Epithelial cell of esophagus (primary cell): ENCODE measurements around the gene IRF9.
"Not testable (repeated sequence)": the region's sequence is repeated elsewhere in the genome, so short reads cannot be mapped to it uniquely, and the experiment has no call there.

Experiments
- DNase-seq: peaks from one replicate; pipeline ENCODE4 v3.0.0; 2010; ENCODE audit warnings: low read depth
- H3K4me3 ChIP-seq: 2 replicates; pipeline ENCODE4 v1.5.1; 2011; ENCODE audit warnings: mild to moderate bottlenecking, low read length, control low read depth
- CTCF ChIP-seq: IDR thresholded peaks from 2 replicates; pipeline ENCODE4 v1.5.1; 2011; ENCODE audit warnings: low read depth, mild to moderate bottlenecking, low read length, control low read depth, inconsistent platforms; ENCODE audit not compliant: insufficient read depth; ENCODE audit errors: missing control alignments

The IRF9 gene

GRCh38 chr14:24194186-24194872, 33.3 kb downstream of the IRF9 start:
- peak overlapping the region; percentile 92 for H3K4me3 ChIP-seq
- no peak for TF ChIP-seq CTCF
- DNase-seq, result no peak

GRCh38 chr14:24194873-24195185, 33.8 kb downstream of the IRF9 start:
- no peak for DNase-seq
- peak overlapping the region; percentile 92 for H3K4me3 ChIP-seq
- TF ChIP-seq CTCF, result no peak

GRCh38 chr14:24195186-24196070, 34.4 kb downstream of the IRF9 start, which contains the start of gene TM9SF1:
Gene TM9SF1 (minus strand): TSS chr14:24195441. CDS start chr14:24195019, 422 bp downstream.
- TF ChIP-seq CTCF, result no peak
- DNase-seq, result peak; percentile 87
- peak within 1 kb of the TSS; percentile 92 for H3K4me3 ChIP-seq

GRCh38 chr14:24196071-24197055, 35.3 kb downstream of the IRF9 start:
- DNase-seq, result peak; percentile 20
- H3K4me3 ChIP-seq, result peak overlapping the region; percentile 92
- no peak for TF ChIP-seq CTCF

- TF ChIP-seq CTCF, result no peak
- DNase-seq, result no peak
- peak overlapping the region; percentile 7 for H3K4me3 ChIP-seq
Observed at GRCh38 chr14:24197056-24197450, 36.0 kb downstream of the IRF9 start.

GRCh38 chr14:24198814-24199524, 37.9 kb downstream of the IRF9 start:
- TF ChIP-seq CTCF, result no peak
- no peak overlapping the region for H3K4me3 ChIP-seq
- no peak for DNase-seq

- DNase-seq, H3K4me3 ChIP-seq: not testable (repeated sequence)
Observed at GRCh38 chr14:24202538-24202937, 41.5 kb downstream of the IRF9 start.

- not testable (repeated sequence) for DNase-seq, H3K4me3 ChIP-seq
Observed at GRCh38 chr14:24203249-24203886, 42.3 kb downstream of the IRF9 start.
